Right cardiac atrium (tissue), 5 donors: Measurements from ENCODE around the gene SPPL2B. TPM values are rescaled to one million over a fixed set of nuclear protein-coding genes. Genes with fewer than 3 reads are reported as not detected.

Experiments used
- ATAC-seq, 2 donors: fragments of 200-7000 bp; cut with Tn5 transposase; one replicate each; pipeline versions ENCODE4 v1.8.0 to v1.9.1; 2020; ENCODE audit warnings: moderate library complexity in 2 of 2, mild to moderate bottlenecking in 1 of 2
- DNase-seq, 3 donors: peaks; one replicate each; pipeline ENCODE4 v3.0.0-alpha.2; 2020
- H3K27ac ChIP-seq: one replicate; pipeline ENCODE4 v1.5.1; 2013; ENCODE audit warnings: mild to moderate bottlenecking, low read length, control low read depth, moderate library complexity
- H3K27me3 ChIP-seq: one replicate; pipeline ENCODE4 v1.6.1; 2013; ENCODE audit not compliant: control insufficient read depth, insufficient read depth
- H3K4me1 ChIP-seq: one replicate; pipeline ENCODE4 v1.6.1; 2013; ENCODE audit warnings: low read length; ENCODE audit not compliant: control insufficient read depth, insufficient read depth
- H3K4me3 ChIP-seq: one replicate; pipeline ENCODE4 v1.5.1; 2013; ENCODE audit warnings: low read length, control low read depth
- H3K9me3 ChIP-seq: one replicate; pipeline ENCODE4 v1.6.1; 2013; ENCODE audit warnings: low read length; ENCODE audit not compliant: control insufficient read depth
- WGBS: extraction: QIAGEN DNeasy Blood & Tissue Kit; methylation state at CpG from one replicate; pipeline ENCODE4 v1.1.7; 2013; 5-methylcytosine and 5-hydroxymethylcytosine counted together
- intact Hi-C, 4 donors: fragments of 100-400 bp; cut with DNase I; formaldehyde crosslinking; loops; one replicate each; pipeline versions ENCODE4 v1.11.0 to v1.14.0; 2022 to 2023
- polyA plus RNA-seq: library from polyadenylated mRNA; stranded (reverse); fragments of 200-250 nt; gene quantifications from one replicate; pipeline ENCODE4 v1.2.3, GENCODE V29; 2013
- total RNA-seq, 4 donors: library from RNA; stranded (reverse); fragmentation: NEBNext Ultra II Directional; extraction: Animal tissue kit (Norgen Biotek cat#: 25700); gene quantifications; one replicate each; pipeline ENCODE4 v1.2.1, GENCODE V29; 2021
- donor health status: healthy with polysubstance abuse.
- donor health status: DM: no; HTN: yes; CAD: no.
- donor health status: DM: no; HTN: no; CAD: no.
- donor health status: DM: no; HTN: yes; CAD: no; lungs with severe emphysema.
- donor health status: DM: yes; HTN: yes; CAD: no.

SPPL2B gene
- total and polyA plus RNA-seq, 5 donors, result 27.1 to 40.2 (median 31.7) TPM

GRCh38 chr19:2287585-2288337, 40.7 kb upstream of the SPPL2B start:
- Histone ChIP-seq H3K4me1 (peaks cover 2% of the 10 kb centered on the region), H3K9me3 (no peaks in the 10 kb centered on the region), H3K4me3 (no peak overlapping the region), H3K27me3 (no peaks in the 10 kb centered on the region), H3K27ac (no peak overlapping the region)
- intact Hi-C loops, result loop anchor here in 1 of 4 donors (10.0 kb wide), 1 partner anchor 107 kb away; no protein-coding TSS in a partner anchor
- ATAC-seq (no peak), DNase-seq (no peak)
- 76% methylated on average over 13 of the region's 13 CpGs for WGBS

- Histone ChIP-seq H3K27ac (no peak overlapping the region), H3K4me1 (peaks cover 2% of the 10 kb centered on the region), H3K4me3 (no peak overlapping the region), H3K9me3 (no peaks in the 10 kb centered on the region), H3K27me3 (no peaks in the 10 kb centered on the region)
- ATAC-seq (no peak), DNase-seq (peak in 1 of 3 donors; percentile 41)
- intact Hi-C loops, result loop anchor here in 1 of 4 donors (10.0 kb wide), 1 partner anchor 106 kb away; no protein-coding TSS in a partner anchor
- 86% methylated on average over 17 of the region's 17 CpGs for WGBS
Measured at GRCh38 chr19:2288338-2288817, 40.1 kb upstream of the SPPL2B start.

- ATAC-seq (peak in 1 of 2 donors; percentile 4), DNase-seq (no peak)
- Histone ChIP-seq H3K4me1 (peaks cover 2% of the 10 kb centered on the region), H3K9me3 (no peaks in the 10 kb centered on the region), H3K27me3 (no peaks in the 10 kb centered on the region), H3K4me3 (peak overlapping the region; percentile 12), H3K27ac (no peak overlapping the region)
- whole genome bisulfite sequencing, result 57% methylated on average over 28 of the region's 28 CpGs
- intact Hi-C loops, result loop anchor here in 1 of 4 donors (10.0 kb wide), 1 partner anchor 106 kb away; no protein-coding TSS in a partner anchor
Measured at GRCh38 chr19:2288818-2289713, 39.4 kb upstream of the SPPL2B start.

- no peaks in the 10 kb centered on the region for H3K27me3 ChIP-seq
- ATAC-seq (peak; percentile 7 to 30), DNase-seq (peak; percentile 42 to 77 (median 72))
- intact Hi-C loops, result loop anchor here in 1 of 4 donors (10.0 kb wide), 1 partner anchor 105 kb away; no protein-coding TSS in a partner anchor
- under 1% methylated on average over 74 of the region's 74 CpGs for WGBS
- H3K4me1 ChIP-seq, result peaks cover 3% of the 10 kb centered on the region
- no peaks in the 10 kb centered on the region for H3K9me3 ChIP-seq
- peak overlapping the region; percentile 12 for H3K4me3 ChIP-seq
- no peak overlapping the region for H3K27ac ChIP-seq
Measured at GRCh38 chr19:2289714-2290435, 38.6 kb upstream of the SPPL2B start.

- no peaks in the 10 kb centered on the region for H3K27me3 ChIP-seq
- 3% methylated on average over 82 of the region's 82 CpGs for WGBS
Measured at GRCh38 chr19:2290441-2291184, 37.9 kb upstream of the SPPL2B start.

GRCh38 chr19:2291185-2291751, 37.2 kb upstream of the SPPL2B start:
- DNase-seq, result peak in 2 of 3 donors; percentile 48 to 56
- no peaks in the 10 kb centered on the region for H3K27me3 ChIP-seq
- H3K4me1 ChIP-seq, result peaks cover 7% of the 10 kb centered on the region
- no peak for ATAC-seq
- intact Hi-C loops, result no loop called here
- H3K9me3 ChIP-seq, result no peaks in the 10 kb centered on the region
- 17% methylated on average over 67 of the region's 67 CpGs for WGBS
- no peak overlapping the region for H3K4me3 ChIP-seq
- no peak overlapping the region for H3K27ac ChIP-seq

More at GRCh38 chr19:2290441-2291184, 37.9 kb upstream of the SPPL2B start:
- Histone ChIP-seq H3K9me3 (no peaks in the 10 kb centered on the region), H3K4me1 (peaks cover 7% of the 10 kb centered on the region), H3K27ac (no peak overlapping the region), H3K4me3 (peak overlapping the region; percentile 12)
- no peak for ATAC-seq
- intact Hi-C loops, result no loop called here
- peak in 2 of 3 donors; percentile 56 to 57 for DNase-seq

- Histone ChIP-seq H3K4me3 (no peak overlapping the region), H3K4me1 (peaks cover 7% of the 10 kb centered on the region), H3K27me3 (no peaks in the 10 kb centered on the region), H3K9me3 (no peaks in the 10 kb centered on the region), H3K27ac (peak overlapping the region; percentile 25)
- DNase-seq, result peak in 2 of 3 donors; percentile 63 to 77
- 12% methylated on average over 26 of the region's 26 CpGs for WGBS
- intact Hi-C loops, result no loop called here
- ATAC-seq, result peak; percentile 67 to 77
Measured at GRCh38 chr19:2294687-2295335, 33.7 kb upstream of the SPPL2B start.

GRCh38 chr19:2296141-2296540, 32.3 kb upstream of the SPPL2B start:
- WGBS, result 89% methylated on average over 16 of the region's 16 CpGs
- Histone ChIP-seq H3K4me3 (no peak overlapping the region), H3K27ac (no peak overlapping the region), H3K27me3 (no peaks in the 10 kb centered on the region), H3K9me3 (no peaks in the 10 kb centered on the region), H3K4me1 (peaks cover 5% of the 10 kb centered on the region)
- DNase-seq, result no peak
- ATAC-seq, result no peak
- intact Hi-C loops, result no loop called here

- H3K27ac ChIP-seq, result no peak overlapping the region
- no peaks in the 10 kb centered on the region for H3K9me3 ChIP-seq
- 67% methylated on average over 17 of the region's 17 CpGs for WGBS
- H3K4me1 ChIP-seq, result no peaks in the 10 kb centered on the region
- no peak for DNase-seq
- no peak for ATAC-seq
- H3K4me3 ChIP-seq, result no peak overlapping the region
- H3K27me3 ChIP-seq, result no peaks in the 10 kb centered on the region
- intact Hi-C loops, result no loop called here
Measured at GRCh38 chr19:2300533-2300932, 28.0 kb upstream of the SPPL2B start.
